Body of pancreas (tissue), 4 donors: ENCODE data around the gene CACNA1F.

Experiments used
- POLR2A ChIP-seq, 3 donors: fragments of 450-650 bp; IDR thresholded peaks; one replicate each; pipeline ENCODE4 v1.6.1; 2016; ENCODE audit warnings: antibody characterized with exemption in 3 of 3, mild to moderate bottlenecking in 2 of 3
- TF ChIP-seq, protein P1 (sequence below), 7 experiments: fragments of 450-650 bp in 4 of 7; fragments of 200-600 bp in 3 of 7; sonication (generic) in 3 of 7; IDR thresholded peaks; one replicate each; pipeline ENCODE4 v1.5.1; 2016 to 2019; ENCODE audit warnings: antibody characterized with exemption in 7 of 7

DNA sequence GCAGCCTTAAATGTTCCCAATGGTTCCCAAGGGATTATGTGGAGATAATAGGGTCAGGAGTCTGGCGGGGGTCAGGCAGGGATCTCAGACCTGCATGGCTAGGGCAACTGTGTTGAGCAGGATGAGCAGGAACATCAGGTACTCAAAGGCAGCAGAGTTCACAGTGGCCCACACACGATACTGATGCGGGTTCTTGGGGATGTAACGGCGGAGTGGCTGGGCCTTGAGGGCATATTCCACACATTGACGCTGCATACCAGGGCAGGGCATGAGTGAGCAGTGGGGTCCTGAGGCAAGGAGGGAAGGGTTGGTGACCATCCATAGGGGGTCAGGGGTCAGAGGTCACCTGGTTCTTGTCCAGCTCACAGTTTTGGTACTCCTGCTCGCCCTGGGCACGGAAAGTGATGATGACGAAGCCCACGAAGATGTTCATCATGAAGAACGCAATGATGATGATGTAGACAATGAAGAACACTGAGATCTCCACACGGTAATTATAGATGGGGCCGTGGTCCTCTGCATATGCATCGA, 18.1 kb downstream of the CACNA1F start:
- TF ChIP-seq, protein P1, sequence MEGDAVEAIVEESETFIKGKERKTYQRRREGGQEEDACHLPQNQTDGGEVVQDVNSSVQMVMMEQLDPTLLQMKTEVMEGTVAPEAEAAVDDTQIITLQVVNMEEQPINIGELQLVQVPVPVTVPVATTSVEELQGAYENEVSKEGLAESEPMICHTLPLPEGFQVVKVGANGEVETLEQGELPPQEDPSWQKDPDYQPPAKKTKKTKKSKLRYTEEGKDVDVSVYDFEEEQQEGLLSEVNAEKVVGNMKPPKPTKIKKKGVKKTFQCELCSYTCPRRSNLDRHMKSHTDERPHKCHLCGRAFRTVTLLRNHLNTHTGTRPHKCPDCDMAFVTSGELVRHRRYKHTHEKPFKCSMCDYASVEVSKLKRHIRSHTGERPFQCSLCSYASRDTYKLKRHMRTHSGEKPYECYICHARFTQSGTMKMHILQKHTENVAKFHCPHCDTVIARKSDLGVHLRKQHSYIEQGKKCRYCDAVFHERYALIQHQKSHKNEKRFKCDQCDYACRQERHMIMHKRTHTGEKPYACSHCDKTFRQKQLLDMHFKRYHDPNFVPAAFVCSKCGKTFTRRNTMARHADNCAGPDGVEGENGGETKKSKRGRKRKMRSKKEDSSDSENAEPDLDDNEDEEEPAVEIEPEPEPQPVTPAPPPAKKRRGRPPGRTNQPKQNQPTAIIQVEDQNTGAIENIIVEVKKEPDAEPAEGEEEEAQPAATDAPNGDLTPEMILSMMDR (IDR thresholded peaks at IDR 0.05): no peak
- TF ChIP-seq POLR2A (IDR thresholded peaks at IDR 0.05): no peak
